HK-2 (cell line): ENCODE data around the gene ATP1B4.

Experiments used
- DNase-seq: peaks from one replicate; pipeline ENCODE4 v3.0.0-alpha.2; 2018; ENCODE audit not compliant: unreplicated experiment

Gene ATP1B4

GRCh38 chrX:120377179-120377578 lies 15.3 kb downstream of the ATP1B4 start:
- DNase-seq, result no peak

GRCh38 chrX:120377715-120378114 lies 15.8 kb downstream of the ATP1B4 start:
- no peak for DNase-seq

GRCh38 chrX:120378570-120378969 lies 16.7 kb downstream of the ATP1B4 start:
- no peak for DNase-seq

DNA sequence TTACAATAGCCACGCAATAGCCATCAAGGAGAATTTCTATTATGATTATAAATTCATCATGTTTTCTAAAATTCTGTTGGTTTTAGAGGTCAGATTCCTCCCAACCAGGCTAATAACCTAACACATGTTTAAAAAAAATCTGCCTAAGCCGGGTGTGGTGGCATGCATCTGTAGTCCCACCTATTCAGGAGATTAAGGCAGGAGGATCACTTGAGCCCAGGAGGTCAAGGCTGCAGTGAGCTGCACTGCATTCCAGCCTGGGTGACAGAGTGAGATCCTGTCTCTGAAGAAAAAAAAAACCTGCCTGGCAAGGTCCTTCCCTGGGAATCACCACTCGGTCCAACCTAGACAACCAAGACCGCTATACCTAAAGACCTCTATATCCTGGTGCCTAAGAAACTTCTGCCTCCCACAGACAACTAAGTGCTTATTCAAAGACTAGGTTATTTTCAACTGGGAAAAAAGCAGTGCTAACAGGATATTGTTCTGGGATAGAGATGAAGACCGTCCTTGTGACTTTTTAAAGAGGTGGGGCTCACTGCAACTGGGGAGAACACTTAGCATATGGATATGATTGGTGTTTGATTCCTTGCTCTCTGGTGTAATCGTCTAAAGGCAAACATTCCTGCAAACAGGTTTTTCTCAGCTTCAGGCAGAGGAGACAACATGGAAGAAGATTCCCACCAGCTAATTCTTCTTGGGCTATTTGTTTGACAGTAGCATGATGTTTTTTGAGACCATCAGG lies 18.2 kb downstream of the ATP1B4 start:
- no peak for DNase-seq

DNA sequence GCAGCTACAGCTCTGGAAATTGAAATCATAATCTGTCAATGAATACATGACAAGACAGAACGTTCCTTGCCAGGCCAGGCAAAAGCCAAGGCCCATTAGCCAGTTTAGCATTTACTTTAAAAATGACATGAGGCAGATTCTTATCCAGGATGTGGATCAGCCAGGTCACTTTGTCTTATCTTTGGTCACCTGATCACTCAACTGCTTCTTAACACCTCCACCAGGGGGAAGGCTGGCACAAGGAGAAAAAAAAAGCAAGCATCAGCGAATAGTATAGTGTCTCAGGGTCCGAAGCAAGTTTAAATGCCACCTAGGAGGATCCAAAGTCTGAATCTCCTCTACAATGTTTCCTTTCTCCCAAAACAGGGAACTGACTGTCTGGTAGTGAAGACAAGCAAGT lies 18.8 kb downstream of the ATP1B4 start:
- peak; percentile 18 for DNase-seq

DNA sequence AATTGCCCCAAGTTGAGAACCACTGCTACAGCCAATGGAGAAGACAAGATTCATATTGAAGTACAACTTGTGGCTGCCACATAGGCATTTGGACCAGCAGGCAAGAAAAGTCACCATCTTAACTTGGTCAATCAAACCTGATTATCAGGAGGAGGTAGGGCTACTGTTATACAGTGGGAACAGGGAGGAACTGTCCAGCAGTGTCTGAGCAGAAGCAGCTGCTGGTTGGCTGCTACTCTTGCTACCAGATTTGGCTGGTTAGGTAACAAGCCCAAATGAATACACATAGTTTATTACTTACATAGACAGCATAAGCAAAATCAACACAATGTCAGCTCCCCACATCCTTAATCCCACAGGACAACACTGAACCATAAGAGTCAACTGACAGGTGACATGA lies 39.4 kb downstream of the ATP1B4 start:
- DNase-seq, result no peak

DNA sequence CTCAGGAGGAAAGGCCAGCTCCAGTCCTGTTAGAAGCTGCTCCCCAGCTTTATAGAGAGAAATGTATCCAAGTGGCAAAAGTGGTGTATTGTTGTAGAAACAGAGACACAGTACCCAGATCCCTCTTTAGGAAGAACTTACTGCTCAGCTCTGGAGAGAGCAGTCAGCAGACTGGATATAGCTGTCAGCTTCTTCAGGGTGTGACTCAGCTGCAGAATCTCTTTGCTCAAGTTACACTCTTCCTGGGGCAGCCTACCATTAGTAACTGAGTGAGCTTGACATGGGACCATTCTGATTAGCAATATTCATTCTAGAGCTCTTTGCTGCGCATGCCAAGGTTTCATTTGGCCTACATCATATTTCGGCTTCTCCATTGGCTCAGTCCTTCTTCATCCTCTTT lies 40.5 kb downstream of the ATP1B4 start:
- no peak for DNase-seq

DNA sequence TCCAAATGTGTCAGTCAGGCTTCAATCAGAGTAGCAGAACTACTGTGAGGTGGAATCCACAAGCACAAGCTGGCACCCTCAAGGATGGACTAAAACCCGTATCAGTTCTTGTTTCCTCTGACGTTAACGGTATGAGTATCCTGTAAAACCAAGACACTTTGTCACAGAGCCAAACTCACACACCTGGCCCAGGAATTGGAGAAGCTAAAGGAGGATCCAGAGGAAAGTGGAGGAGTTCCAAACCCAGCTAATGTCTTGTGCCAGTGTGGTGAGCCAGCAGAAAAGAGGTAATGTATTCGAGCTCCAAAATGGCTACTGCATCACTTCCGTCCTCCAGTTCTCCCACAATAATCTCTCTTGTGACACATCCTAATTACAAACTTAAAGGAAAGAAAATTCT lies 44.7 kb downstream of the ATP1B4 start:
- DNase-seq, result no peak

DNA sequence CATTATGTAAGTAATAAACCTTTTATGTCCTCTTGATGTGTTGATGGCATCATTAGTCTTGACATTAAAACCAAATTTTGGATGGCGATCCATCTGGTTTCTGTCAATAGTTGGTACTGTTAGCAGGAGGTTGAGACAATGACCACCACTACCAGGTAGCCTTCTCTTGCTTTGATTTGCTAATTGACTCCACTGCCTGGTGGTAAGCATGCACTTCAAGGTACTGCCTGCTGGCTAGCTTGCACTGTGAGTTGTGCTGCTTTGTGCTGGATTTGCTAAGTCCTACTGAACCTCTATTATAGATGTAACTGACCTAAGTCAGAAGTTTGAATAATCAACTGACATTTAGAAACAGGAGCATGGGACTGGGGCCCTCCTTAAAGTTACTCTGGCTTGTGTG lies 46.3 kb downstream of the ATP1B4 start:
- no peak for DNase-seq

DNA sequence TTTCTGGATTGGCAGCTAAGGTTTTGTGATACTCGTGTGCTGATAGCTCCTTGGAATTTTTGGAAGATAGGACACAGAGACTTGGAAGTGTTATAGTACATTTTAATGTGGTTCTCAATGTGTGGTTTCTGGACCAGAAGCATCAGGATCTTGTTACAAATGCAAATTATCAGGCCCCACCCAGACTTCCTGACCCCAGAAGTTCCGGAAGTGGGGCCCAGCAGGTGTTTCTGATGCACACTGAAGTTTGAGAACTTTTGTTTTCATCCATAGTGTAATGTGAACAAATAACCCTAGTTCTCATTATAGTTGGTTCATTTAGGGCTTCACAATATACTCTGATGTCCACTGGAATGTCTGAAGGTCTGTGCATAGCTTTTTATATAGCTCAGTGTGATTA lies 57.6 kb downstream of the ATP1B4 start:
- DNase-seq, result no peak

DNA sequence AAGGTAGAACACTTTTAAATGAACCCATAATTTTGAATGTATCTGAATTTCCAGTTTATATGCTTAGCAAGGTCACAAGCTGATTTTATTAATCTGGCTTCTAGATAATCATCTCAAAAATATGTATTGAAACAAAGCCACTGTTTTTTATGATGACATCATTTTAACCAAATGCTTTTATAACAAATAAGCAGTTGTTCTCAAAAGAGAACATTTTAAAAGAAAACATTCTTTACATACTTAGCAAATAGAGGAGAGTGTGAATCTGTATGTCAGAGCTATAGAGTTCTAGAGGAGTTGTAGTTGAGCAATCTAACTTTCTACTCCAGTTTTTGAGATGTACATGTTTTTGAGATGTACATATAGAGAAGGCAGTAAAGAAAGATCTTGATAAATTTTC lies 64.7 kb downstream of the ATP1B4 start:
- DNase-seq, result no peak

DNA sequence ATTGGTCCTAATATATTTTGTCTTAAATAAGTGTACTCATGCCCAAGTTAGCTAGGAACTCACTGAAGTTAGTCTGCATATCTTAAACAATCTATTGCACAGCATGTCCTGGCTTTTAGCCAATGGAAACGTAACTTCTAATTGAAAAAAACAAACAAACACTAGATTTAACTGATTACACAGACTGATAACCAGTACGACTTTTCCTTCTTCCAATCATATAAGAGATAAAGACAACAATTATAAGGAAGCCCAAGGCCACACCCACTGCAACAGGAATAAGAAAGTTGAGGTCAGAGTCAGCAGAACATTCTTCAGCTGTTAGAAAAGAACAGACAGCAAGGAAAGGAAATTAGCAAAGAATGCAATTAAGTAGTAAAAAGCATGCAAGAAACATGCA lies 66.4 kb downstream of the ATP1B4 start:
- no peak for DNase-seq

DNA sequence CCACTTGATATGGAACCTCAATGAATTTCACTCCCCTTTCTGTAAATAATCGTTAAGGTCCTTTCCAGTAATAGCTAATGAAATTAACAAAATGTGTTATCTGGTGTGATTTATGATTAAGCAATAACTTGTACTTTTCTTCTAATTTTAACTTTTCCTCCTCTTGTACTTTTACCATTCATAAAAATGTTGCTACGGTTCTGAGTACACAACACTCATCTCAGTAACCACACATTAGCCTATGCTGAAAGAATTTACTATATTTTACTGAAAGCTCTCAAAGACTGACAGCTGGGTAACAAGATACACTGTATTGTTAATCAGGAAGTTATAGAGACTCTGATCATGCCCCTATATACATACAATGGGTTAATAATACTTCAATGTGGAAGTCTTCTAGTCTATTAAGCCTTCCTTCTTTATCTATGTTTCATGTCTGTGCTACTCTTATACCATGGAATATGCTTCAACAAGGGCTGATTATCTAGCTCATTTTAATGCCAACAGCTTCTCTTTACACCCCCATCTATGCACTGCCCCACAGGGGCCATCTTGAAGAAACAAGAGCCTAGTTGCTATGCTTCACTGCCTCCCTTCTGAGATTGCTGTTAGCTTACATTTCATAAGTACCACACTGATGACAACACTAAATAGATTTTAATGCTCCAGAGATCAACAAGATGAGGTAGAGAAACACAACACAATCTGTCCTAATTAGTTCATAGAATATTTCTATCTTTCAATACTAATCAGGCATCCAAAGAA lies 68.1 kb downstream of the ATP1B4 start:
- no peak for DNase-seq
